HG02610 (cell line): Measurements from ENCODE around the gene PTTG1.
A peak's percentile ranks its signal among the peaks of the same experiment; 100 is the strongest.

ENCODE experiments used
- ATAC-seq: cut with Tn5 transposase; IDR thresholded peaks from one replicate; pipeline ENCODE4 v1.9.1; 2021; ENCODE audit warnings: mild to moderate bottlenecking, moderate library complexity; ENCODE audit not compliant: unreplicated experiment

PTTG1 gene

GRCh38 chr5:160452036-160452435, 30.4 kb downstream of the PTTG1 start:
- ATAC-seq: no peak

GRCh38 chr5:160452795-160453194, 31.1 kb downstream of the PTTG1 start:
- ATAC-seq: peak; percentile 21

GRCh38 chr5:160453751-160454150, 32.1 kb downstream of the PTTG1 start:
- no peak for ATAC-seq

GRCh38 chr5:160455600-160455999, 33.9 kb downstream of the PTTG1 start:
- no peak for ATAC-seq

GRCh38 chr5:160456480-160457177, 35.0 kb downstream of the PTTG1 start:
- no peak for ATAC-seq

GRCh38 chr5:160457252-160457651, 35.6 kb downstream of the PTTG1 start:
- ATAC-seq: no peak

GRCh38 chr5:160458806-160459800, 37.4 kb downstream of the PTTG1 start:
- ATAC-seq: peak; percentile 80

- no peak for ATAC-seq
Measured at GRCh38 chr5:160460377-160461049, 38.9 kb downstream of the PTTG1 start.

GRCh38 chr5:160461378-160461777, 39.7 kb downstream of the PTTG1 start:
- no peak for ATAC-seq

GRCh38 chr5:160462167-160462566, 40.5 kb downstream of the PTTG1 start:
- ATAC-seq: peak; percentile 45

- no peak for ATAC-seq
Measured at GRCh38 chr5:160463227-160463626, 41.6 kb downstream of the PTTG1 start.

- ATAC-seq: no peak
Measured at GRCh38 chr5:160463740-160464465, 42.2 kb downstream of the PTTG1 start.

GRCh38 chr5:160464466-160464797, 42.8 kb downstream of the PTTG1 start:
- no peak for ATAC-seq

GRCh38 chr5:160466116-160466515, 44.5 kb downstream of the PTTG1 start:
- ATAC-seq: no peak

GRCh38 chr5:160466889-160467554, 45.4 kb downstream of the PTTG1 start:
- ATAC-seq: peak; percentile 15

GRCh38 chr5:160467555-160468362, 46.1 kb downstream of the PTTG1 start:
- peak; percentile 89 for ATAC-seq

GRCh38 chr5:160468363-160468975, 46.8 kb downstream of the PTTG1 start:
- no peak for ATAC-seq

- ATAC-seq: no peak
Measured at GRCh38 chr5:160469156-160470144, 47.8 kb downstream of the PTTG1 start.
